Mucosa of stomach (tissue), 1 donor: ENCODE results near the gene KRTAP5-2.
A peak's percentile ranks its signal among the peaks of the same experiment; 100 is the strongest.
"Not testable (repeated sequence)": the region's sequence is repeated elsewhere in the genome, so short reads cannot be mapped to it uniquely, and the experiment has no call there.

Source experiments
- H3K27me3 ChIP-seq: one replicate; pipeline ENCODE4 v1.7.0; 2013; ENCODE audit warnings: mild to moderate bottlenecking, low read length; ENCODE audit not compliant: control insufficient read depth, insufficient read depth
- H3K36me3 ChIP-seq: one replicate; pipeline ENCODE4 v1.7.0; 2013; ENCODE audit warnings: low read length; ENCODE audit not compliant: control insufficient read depth, insufficient read depth
- H3K4me1 ChIP-seq: one replicate; pipeline ENCODE4 v1.7.0; 2013; ENCODE audit warnings: mild to moderate bottlenecking, low read length; ENCODE audit not compliant: control insufficient read depth, insufficient read depth
- H3K4me3 ChIP-seq: one replicate; pipeline ENCODE4 v1.7.0; 2013; ENCODE audit warnings: low read length
- H3K9ac ChIP-seq: one replicate; pipeline ENCODE4 v1.7.0; 2013; ENCODE audit warnings: mild to moderate bottlenecking, low read length, moderate library complexity
- H3K9me3 ChIP-seq: one replicate; pipeline ENCODE4 v1.7.0; 2013; ENCODE audit warnings: mild to moderate bottlenecking, low read length, moderate library complexity; ENCODE audit not compliant: control insufficient read depth
- donor health status: Pancreatic carcinoma.

KRTAP5-2 gene

DNA sequence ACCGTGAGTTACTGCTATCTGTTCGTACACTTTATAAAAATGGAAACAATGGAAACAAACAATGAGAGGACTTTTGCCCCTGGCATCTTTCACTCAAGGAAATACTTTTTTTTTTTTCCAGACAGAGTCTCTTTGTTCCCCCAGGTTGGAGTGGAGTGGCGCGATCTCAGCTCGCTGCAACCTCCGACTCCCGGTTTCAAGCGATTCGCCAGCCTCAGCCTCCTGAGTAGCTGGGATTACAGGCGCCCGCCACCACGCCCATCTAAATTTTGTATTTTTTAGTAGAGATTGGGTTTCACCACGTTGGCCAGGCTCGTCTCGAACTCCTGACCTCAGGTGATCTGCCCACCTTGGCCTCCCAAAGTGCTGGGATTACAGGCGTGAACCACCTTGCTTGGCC, 22.3 kb downstream of the KRTAP5-2 start:
- H3K9me3 ChIP-seq, H3K27me3 ChIP-seq, H3K36me3 ChIP-seq, H3K9ac ChIP-seq, H3K4me3 ChIP-seq: not testable (repeated sequence)
- peaks cover 20% of the 10 kb centered on the region for H3K4me1 ChIP-seq

DNA sequence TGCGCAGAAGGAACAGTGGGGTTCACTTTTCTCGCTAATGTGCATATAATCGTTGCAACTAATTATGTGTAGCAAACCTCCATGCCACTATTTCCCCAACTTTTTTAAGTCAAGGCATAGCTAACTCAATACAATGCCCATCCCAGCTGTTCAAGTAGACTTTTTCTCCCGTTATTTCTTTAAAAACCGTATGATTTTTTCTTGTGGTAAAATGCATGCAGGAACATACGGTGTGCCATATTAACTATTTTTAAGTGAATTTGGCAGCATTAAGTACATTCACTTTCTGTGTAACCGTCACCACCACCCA, 23.2 kb downstream of the KRTAP5-2 start:
- Histone ChIP-seq H3K4me1 (peaks cover 29% of the 10 kb centered on the region), H3K4me3 (no peak overlapping the region), H3K36me3 (no peaks in the 10 kb centered on the region), H3K9me3 (no peaks in the 10 kb centered on the region), H3K9ac (no peak overlapping the region), H3K27me3 (no peaks in the 10 kb centered on the region)

DNA sequence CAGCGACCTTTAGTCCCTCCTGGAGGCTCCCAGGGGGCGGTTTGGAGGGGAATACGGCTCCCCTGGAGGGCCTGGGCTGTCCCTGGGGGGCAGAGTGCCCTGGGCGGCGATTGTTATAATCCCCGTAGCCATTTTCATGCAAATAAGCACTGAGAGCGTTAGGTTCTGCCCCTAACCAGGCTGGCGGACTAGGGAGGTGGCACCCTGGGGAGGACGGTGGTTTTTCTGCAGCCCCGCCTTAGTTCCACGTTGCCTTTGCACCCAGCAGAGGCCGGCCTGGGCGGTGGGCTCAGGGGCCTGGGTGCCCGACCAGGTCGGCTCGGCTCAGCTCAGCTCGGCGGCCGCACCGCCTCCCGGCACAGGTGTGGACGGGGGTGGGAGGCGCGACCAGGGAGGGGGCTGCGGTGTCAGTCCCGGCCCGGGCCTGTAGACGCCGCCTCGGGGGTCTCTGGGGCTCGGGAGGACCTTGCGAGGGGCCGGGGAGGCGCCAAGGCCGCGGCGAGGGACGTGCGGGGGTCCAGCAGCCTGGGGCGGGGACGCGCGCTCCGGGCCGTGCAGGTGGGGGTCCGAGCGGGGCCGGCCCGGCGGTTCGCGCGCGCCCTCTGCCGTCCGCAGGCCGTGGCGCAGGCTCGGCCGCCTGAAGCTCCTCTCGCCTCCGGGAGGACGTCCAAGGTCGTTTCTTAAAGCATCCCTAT, 23.7 kb downstream of the KRTAP5-2 start:
- no peaks in the 10 kb centered on the region for H3K36me3 ChIP-seq
- H3K27me3 ChIP-seq, result no peaks in the 10 kb centered on the region
- peak overlapping the region; percentile 11 for H3K4me3 ChIP-seq
- no peaks in the 10 kb centered on the region for H3K9me3 ChIP-seq
- H3K9ac ChIP-seq, result peak overlapping the region; percentile 84
- peaks cover 34% of the 10 kb centered on the region for H3K4me1 ChIP-seq

DNA sequence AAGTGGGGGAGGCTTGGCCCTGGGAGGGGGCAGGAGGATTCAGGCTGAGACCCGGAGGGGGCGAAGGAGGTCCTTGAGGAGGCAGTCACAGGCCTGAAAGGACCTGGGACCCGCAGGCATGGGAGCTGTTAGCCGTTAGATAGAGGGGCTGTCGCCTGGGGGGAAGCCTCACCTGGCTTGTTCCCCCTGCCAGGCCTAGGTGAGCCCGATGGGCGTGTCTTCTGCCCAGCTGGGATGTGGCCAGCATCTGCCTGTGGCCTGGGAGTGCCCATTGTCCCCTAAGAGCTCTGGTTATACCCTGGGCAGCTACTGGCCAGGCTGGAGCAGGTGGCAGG, 24.2 kb downstream of the KRTAP5-2 start:
- H3K36me3 ChIP-seq, result no peaks in the 10 kb centered on the region
- H3K27me3 ChIP-seq, result no peaks in the 10 kb centered on the region
- H3K4me1 ChIP-seq, result peaks cover 39% of the 10 kb centered on the region
- H3K9me3 ChIP-seq, result no peaks in the 10 kb centered on the region
- H3K4me3 ChIP-seq, result peak overlapping the region; percentile 11
- peak overlapping the region; percentile 84 for H3K9ac ChIP-seq

DNA sequence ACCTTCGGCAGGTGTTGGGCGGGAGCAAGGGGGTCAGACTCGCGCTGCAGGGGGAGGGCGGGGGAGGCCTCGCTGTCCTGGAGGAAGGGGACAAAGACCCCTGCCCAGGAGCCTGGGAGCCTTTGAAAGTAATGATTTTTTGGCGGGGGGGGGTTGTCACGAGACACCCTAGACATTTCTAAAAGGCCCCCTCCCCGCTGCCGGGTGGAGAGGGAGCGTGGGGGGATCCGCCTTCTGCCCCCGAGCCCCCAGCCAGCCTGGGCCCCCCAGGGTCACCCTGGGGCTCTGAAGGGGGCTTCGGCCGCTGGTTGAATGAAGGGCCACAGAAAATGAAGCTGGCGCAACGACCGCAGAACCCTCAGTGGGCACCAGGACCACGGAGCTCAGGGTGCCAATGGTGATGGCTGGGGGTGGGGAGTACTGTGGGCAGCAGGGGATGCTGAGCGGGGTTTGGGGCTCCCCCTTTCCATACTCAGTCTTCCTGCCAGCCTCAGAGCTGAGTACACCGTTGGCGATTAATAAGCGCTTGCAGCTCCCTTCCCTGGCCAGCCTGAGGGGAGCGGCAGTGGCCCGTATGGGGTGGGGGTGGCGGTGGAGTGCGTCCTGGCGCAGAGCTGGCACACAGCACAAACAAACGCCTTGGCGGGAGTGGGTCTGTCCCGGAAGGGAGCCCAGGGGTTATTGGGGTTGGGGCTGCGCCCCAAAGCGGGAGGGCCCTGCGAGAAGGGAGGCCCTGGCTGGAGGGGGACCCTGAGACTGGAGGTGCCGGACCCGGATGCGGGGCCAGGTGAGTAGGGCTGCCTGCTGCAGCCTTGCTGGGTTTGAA, 24.8 kb downstream of the KRTAP5-2 start:
- Histone ChIP-seq H3K36me3 (no peaks in the 10 kb centered on the region), H3K4me1 (peaks cover 43% of the 10 kb centered on the region)

DNA sequence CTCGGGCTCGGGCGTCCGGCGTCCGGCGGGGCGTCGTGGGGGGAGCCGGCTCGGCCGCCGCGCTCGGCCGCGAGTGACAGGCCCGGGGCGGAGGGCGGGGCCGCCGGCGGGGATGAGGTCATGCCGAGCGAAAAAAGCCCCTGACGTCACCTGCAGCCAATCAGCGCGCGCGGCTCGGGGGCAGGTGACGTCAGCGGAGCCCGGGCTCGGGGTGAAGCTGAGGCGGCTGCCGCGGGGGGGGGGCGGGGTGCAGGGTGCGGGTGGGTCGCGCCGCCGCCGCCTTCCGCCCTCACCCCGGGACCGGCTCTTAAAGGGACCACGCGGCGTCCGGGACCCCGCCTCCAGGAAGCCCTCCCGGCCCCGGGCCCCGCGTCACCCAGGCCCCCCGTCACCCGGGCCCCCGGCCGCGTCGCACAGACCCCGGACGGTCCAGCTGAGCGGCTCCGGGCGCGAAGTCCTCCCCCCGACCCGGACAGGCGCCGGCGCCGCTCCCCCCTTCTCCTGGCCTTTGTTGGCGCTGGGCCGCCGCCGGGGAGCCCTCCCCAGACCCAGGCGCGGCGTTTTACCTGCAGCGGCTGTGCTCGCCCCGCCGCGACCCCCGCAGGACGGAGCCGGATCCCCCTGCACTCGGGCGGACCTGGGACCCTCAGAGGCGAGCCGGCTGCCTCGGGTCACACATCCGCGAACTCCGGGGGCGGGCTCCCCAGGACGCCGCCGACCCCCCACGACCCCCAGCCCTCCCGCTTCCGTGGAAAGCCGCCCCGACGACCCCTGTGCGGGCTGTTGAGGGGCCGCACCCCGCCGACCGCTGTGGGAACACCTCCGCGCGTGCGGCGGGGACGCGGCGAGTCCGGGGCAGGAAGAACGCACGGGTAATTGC, 25.7 kb downstream of the KRTAP5-2 start, which contains the start of gene DUSP8:
Gene DUSP8, minus strand, starts transcription at position 75 of the 880 bp plus-strand sequence. CDS start 6,445 bp downstream, outside the sequence.
- H3K9ac ChIP-seq, result peak within 1 kb of the TSS; percentile 84
- no peaks in the 10 kb centered on the region for H3K9me3 ChIP-seq
- H3K4me1 ChIP-seq, result peaks cover 50% of the 10 kb centered on the region
- no peaks in the 10 kb centered on the region for H3K36me3 ChIP-seq
- no peaks in the 10 kb centered on the region for H3K27me3 ChIP-seq
- H3K4me3 ChIP-seq, result peak within 1 kb of the TSS; percentile 50

More for the DNA sequence above, 24.8 kb downstream of the KRTAP5-2 start:
- H3K4me3 ChIP-seq, result peak overlapping the region; percentile 11
- H3K9ac ChIP-seq, result peak overlapping the region; percentile 84
- no peaks in the 10 kb centered on the region for H3K27me3 ChIP-seq
- H3K9me3 ChIP-seq, result no peaks in the 10 kb centered on the region

DNA sequence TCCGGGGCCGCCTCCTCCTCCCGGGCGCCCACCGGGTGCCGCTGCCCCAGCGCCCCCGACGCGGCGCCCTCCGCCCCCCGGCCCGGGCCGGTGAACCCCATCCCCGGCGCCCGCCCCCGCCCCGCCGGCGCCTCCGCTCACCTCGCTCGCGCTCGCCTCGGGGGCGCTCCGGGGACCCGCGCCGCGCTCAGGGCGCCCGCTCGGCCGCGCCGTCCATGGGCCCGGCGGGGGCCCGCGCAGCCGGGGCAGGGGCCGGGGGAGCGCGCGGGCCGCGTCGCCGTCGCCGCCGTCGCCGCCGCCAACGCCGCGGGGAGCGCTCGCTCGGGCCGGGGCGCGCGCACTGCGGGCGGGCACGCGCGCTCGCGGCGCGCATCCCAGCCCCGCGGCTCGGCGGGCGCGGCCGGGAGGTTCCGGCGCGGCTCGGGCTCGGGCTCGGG, 26.3 kb downstream of the KRTAP5-2 start:
- no peaks in the 10 kb centered on the region for H3K9me3 ChIP-seq
- peak overlapping the region; percentile 72 for H3K9ac ChIP-seq
- no peaks in the 10 kb centered on the region for H3K36me3 ChIP-seq
- peaks cover 57% of the 10 kb centered on the region for H3K4me1 ChIP-seq
- H3K4me3 ChIP-seq, result no peak overlapping the region
- no peaks in the 10 kb centered on the region for H3K27me3 ChIP-seq

DNA sequence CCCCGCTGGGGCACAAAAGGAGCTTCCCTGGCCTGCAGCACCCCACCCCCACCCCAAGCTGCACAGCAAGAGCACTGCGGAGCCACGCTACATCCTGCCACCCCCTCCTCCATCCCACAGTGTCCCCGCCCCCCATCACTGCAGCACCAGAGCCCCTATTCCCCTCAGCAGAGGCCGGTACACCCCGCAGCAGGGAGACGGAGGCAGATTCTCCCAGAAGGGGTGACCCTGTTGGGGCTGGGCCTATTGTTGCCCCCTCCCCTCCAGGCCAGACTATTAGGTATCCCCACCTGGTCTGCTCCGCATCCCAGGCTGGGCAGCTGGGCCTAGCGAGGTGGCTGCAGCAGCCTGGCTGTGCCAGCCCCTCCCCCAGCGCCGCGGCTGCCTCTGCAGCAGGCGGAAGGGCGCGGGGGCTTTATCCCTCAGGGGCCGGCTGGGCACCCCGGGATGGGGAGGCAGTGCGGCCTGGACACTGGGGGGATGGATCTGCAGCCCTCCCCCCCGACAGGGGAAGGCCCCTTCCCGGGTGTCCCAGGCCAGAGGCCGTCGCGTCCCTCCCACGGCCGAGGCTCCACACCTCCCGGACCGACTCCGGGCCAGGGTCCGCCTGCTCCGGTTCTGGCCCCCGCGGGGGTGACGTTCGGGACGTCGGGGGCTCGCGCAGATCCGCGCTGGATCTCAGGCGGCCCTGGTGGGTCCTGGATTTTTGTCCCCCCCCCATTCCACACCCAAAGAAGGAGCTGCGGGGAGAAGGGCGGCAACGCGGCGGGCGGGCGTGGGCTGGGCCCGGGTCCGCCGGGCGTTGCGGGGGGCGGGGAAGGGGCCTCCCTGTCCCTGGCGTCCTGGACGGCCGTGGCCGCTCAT, 27.0 kb downstream of the KRTAP5-2 start:
- Histone ChIP-seq H3K4me1 (peaks cover 57% of the 10 kb centered on the region), H3K27me3 (no peaks in the 10 kb centered on the region), H3K9me3 (no peaks in the 10 kb centered on the region), H3K4me3 (peak overlapping the region; percentile 50), H3K9ac (peak overlapping the region; percentile 72), H3K36me3 (no peaks in the 10 kb centered on the region)

DNA sequence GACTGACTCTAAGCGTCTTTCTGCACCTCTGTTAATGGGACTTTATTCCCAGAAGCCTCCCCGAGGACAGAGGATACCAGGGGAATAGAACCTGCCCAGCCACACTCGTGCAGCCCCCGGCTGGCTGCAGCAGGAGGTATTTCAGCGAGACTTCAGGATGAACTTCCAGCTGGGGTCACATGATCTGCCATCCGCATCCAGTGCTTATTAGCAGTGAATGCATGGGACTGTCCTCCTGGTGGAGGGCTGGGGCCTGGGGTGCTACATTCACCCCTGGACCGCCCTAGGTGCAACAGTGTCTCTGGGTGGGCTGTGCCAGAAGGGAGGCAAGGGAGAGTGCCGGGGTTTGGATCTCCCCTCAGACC, 27.6 kb downstream of the KRTAP5-2 start:
- peak overlapping the region; percentile 72 for H3K9ac ChIP-seq
- no peaks in the 10 kb centered on the region for H3K36me3 ChIP-seq
- H3K4me1 ChIP-seq, result peaks cover 57% of the 10 kb centered on the region
- H3K9me3 ChIP-seq, result no peaks in the 10 kb centered on the region
- H3K4me3 ChIP-seq, result no peak overlapping the region
- no peaks in the 10 kb centered on the region for H3K27me3 ChIP-seq

DNA sequence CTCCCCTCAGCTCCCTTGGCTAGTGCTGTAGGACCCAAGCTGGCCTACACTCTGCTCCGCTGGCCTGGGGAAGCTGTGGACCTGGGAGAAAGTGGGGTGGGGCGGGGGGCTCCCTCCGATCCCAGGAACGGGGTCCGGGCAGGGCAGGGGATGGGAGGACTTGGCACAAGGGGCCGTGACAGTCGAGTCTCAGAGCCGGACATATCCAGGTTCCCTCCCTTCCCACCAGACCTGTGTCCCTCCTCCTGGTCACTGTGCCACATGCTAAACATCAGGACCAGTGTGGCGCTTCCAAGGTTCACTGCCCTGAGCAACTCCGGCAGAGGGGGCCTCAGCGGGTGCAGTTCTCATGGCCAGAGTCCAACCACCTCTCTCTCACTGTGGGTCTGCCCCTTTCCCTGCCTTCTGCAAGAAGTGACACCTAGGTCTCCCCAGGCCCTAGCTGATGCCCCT, 28.1 kb downstream of the KRTAP5-2 start:
- Histone ChIP-seq H3K9ac (no peak overlapping the region), H3K27me3 (no peaks in the 10 kb centered on the region), H3K4me3 (no peak overlapping the region), H3K36me3 (no peaks in the 10 kb centered on the region), H3K9me3 (no peaks in the 10 kb centered on the region), H3K4me1 (peaks cover 60% of the 10 kb centered on the region)

DNA sequence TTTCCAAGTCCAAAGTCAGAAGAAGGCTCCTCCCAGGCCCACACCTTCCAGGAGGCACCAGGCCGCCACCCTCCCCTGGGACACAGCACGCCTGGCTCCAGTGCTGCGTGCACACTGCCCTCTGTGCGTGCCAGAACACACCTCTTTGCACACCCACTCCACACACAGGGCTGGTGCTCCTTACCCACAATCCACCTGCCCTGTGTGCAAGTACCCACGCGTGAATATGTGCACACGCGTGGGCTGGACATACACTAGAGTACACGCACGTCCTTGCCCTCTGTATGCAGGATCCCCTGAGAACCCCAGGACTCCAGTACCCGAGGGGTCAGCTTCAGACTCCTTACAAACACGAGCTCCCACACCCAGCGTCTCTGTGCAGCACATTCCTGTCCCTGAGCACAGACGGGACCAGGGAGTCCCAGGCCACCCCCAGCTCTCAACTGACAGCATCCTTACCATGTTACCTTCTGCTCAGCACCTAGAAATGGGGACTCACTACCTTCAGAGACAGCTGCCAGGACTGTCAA, 28.8 kb downstream of the KRTAP5-2 start:
- Histone ChIP-seq H3K9ac (peak overlapping the region; percentile 47), H3K36me3 (no peaks in the 10 kb centered on the region), H3K4me3 (no peak overlapping the region), H3K27me3 (no peaks in the 10 kb centered on the region), H3K9me3 (no peaks in the 10 kb centered on the region), H3K4me1 (peaks cover 67% of the 10 kb centered on the region)
